GM10266 (cell line): ENCODE measurements around the gene MTPN.

ENCODE experiments used
- DNase-seq: peaks from one replicate; pipeline ENCODE4 v3.0.0; 2012; ENCODE audit errors: extremely low spot score
- CTCF ChIP-seq: IDR thresholded peaks from 2 replicates; pipeline ENCODE4 v1.5.1; 2012; ENCODE audit warnings: mild to moderate bottlenecking, low read depth; ENCODE audit not compliant: control insufficient read depth, insufficient read depth; ENCODE audit errors: missing control alignments

Gene MTPN

GRCh38 chr7:136015638-136016037 is 38.5 kb upstream of the MTPN start:
- no peak for TF ChIP-seq CTCF
- no peak for DNase-seq

- TF ChIP-seq CTCF = no peak
- DNase-seq = no peak
These were observed 37.5 kb upstream of the MTPN start for GRCh38 chr7:136014659-136015058.

GRCh38 chr7:136012238-136012637 is 35.1 kb upstream of the MTPN start:
- TF ChIP-seq CTCF = no peak
- no peak for DNase-seq

GRCh38 chr7:136009488-136010079 is 32.4 kb upstream of the MTPN start:
- peak; percentile 58 for TF ChIP-seq CTCF

GRCh38 chr7:136006208-136006607 is 29.0 kb upstream of the MTPN start:
- TF ChIP-seq CTCF = no peak

More at GRCh38 chr7:136009488-136010079, 32.4 kb upstream of the MTPN start:
- DNase-seq = peak; percentile 20

GRCh38 chr7:136004083-136004482 is 26.9 kb upstream of the MTPN start:
- TF ChIP-seq CTCF = no peak
- no peak for DNase-seq

More at GRCh38 chr7:136006208-136006607, 29.0 kb upstream of the MTPN start:
- no peak for DNase-seq

- no peak for DNase-seq
- TF ChIP-seq CTCF = no peak
These were observed 25.6 kb upstream of the MTPN start for GRCh38 chr7:136002802-136003201.
